ENCODE data around the gene PYGM. TPM values are rescaled to one million over a fixed set of nuclear protein-coding genes. Genes with fewer than 3 reads are reported as not detected.

The PYGM gene
- total RNA-seq, 1 donor = 1.7 TPM

DNA sequence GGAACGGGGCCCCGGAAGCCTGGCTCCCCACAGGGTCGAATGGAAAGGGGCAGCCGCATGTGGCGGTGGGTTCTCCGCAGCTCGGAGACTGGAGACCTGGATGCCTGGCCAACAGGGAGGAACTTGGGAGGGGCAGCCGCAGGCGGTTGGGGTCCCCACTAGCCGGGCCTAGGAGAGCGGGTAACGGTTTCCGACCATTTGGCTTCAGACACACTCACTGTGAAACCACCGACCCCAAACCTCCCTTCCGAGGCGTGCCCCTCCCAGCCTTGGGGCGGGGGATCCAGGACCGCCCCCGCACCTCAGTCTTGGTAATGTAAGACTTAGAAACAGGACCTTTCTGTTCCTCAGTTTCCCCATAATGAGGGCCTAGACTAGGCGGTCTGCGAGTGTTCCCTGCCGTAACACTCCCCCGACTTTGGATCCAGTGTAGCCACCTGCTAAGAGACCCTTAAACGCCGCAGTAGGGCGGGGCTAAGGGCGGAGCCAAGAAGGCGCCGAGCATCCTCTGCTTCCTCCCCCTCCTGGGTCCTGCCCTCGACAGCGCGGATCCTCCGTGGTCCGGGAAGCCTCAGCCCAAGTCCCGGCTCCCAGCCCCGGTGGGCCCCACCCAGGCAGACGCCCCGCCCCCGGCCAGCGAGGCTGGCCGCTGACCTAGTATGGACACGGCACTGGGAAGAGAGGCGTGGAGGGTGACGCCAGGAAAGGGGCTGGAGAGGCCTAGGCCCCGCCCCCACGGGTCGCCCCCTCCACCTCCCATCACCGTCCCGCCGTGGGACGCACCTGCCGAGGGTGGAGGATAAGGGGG is 14.0 kb downstream of the PYGM start:
- peak; percentile 86 for DNase-seq (ENCODE audit: low read depth)
- peak overlapping the region; percentile 67 for H3K4me3 ChIP-seq (ENCODE audit: low read depth, low read length)
- TF ChIP-seq, protein P1, sequence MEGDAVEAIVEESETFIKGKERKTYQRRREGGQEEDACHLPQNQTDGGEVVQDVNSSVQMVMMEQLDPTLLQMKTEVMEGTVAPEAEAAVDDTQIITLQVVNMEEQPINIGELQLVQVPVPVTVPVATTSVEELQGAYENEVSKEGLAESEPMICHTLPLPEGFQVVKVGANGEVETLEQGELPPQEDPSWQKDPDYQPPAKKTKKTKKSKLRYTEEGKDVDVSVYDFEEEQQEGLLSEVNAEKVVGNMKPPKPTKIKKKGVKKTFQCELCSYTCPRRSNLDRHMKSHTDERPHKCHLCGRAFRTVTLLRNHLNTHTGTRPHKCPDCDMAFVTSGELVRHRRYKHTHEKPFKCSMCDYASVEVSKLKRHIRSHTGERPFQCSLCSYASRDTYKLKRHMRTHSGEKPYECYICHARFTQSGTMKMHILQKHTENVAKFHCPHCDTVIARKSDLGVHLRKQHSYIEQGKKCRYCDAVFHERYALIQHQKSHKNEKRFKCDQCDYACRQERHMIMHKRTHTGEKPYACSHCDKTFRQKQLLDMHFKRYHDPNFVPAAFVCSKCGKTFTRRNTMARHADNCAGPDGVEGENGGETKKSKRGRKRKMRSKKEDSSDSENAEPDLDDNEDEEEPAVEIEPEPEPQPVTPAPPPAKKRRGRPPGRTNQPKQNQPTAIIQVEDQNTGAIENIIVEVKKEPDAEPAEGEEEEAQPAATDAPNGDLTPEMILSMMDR (IDR thresholded peaks at IDR 0.05; ENCODE audit: insufficient read depth, low read depth, low read length) = no peak

DNA sequence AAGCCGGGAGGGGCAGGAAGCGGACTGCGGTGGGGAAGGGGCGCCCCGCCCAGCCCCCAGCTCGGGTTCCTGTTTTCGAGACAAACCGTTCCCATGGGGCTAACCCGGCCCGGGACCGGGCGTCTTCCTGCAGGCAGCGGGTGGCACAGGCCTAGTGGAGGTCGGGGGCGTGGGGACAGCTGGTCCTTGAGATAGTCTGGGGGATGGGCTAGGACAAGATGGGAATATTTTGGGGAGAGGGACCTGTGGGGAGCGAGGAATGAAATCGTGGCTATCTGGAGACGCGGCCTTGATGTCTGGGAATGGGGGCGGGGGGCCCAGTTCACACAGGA is 14.6 kb downstream of the PYGM start:
- peak; percentile 21 for DNase-seq (ENCODE audit: low read depth)
- TF ChIP-seq, protein P1 (IDR thresholded peaks at IDR 0.05; ENCODE audit: insufficient read depth, low read depth, low read length) = no peak
- peak overlapping the region; percentile 67 for H3K4me3 ChIP-seq (ENCODE audit: low read depth, low read length)

DNA sequence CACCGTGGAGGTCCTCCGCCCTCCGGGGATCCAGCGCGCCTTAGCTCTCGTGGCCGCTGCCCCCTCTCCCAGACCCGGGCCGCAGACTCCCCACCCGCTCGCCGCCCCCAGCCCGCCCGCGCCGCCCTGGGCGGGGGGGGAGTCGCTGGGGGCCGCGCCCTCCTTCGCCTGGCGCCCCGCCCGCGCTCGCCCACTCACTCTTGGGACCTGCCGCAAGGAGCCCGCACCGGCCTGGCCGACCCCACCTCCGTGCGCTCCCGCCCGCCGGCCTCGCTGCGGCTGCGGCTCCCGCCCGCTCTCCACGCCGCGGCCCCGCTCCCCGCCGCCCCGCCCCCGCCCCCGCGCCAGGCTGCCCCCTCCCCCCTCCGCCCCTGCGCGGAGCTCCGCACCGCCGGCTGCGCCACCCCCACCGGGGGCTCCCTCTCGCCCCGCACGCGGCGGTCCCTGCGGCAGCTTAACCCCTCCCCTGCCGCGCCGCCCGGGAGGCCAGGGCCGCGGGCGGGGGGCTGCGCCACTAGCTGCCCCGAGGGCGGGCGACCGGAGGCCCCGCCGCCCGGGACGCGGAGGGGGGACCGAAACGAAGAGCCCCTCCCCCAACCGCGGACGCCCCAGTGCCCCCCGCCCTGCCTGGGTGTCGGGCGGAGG is 15.1 kb downstream of the PYGM start:
- DNase-seq (ENCODE audit: low read depth) = no peak
- TF ChIP-seq, protein P1 (IDR thresholded peaks at IDR 0.05; ENCODE audit: insufficient read depth, low read depth, low read length) = no peak
- peak overlapping the region; percentile 67 for H3K4me3 ChIP-seq (ENCODE audit: low read depth, low read length)

- TF ChIP-seq, protein P1 (IDR thresholded peaks at IDR 0.05; ENCODE audit: insufficient read depth, low read depth, low read length) = peak; percentile 61
- H3K4me3 ChIP-seq (ENCODE audit: low read depth, low read length) = peak within 1 kb of the TSS; percentile 67
- DNase-seq (ENCODE audit: low read depth) = peak; percentile 59
Observed at GRCh38 chr11:64743591-64744543, 15.9 kb downstream of the PYGM start, which contains the start of gene RASGRP2. Gene RASGRP2 (minus strand): TSS chr11:64744142. CDS start chr11:64742866, 1,276 bp downstream.

GRCh38 chr11:64742889-64743590 is 16.7 kb downstream of the PYGM start:
- H3K4me3 ChIP-seq (ENCODE audit: low read depth, low read length) = peak overlapping the region; percentile 67
- TF ChIP-seq, protein P1 (IDR thresholded peaks at IDR 0.05; ENCODE audit: insufficient read depth, low read depth, low read length) = peak; percentile 85
- peak; percentile 70 for DNase-seq (ENCODE audit: low read depth)

Data from fibroblast of villous mesenchyme (primary cell).